HG03521 (cell line): ENCODE data around the gene SMYD2.

Experiments
- ATAC-seq: cut with Tn5 transposase; IDR thresholded peaks from one replicate; pipeline ENCODE4 v1.9.1; 2021; ENCODE audit warnings: mild to moderate bottlenecking, moderate library complexity; ENCODE audit not compliant: unreplicated experiment

Gene SMYD2

GRCh38 chr1:214384373-214385079 lies 103.6 kb downstream of the SMYD2 start:
- no peak for ATAC-seq

- no peak for ATAC-seq
Measured at GRCh38 chr1:214385428-214385827, 104.5 kb downstream of the SMYD2 start.

DNA sequence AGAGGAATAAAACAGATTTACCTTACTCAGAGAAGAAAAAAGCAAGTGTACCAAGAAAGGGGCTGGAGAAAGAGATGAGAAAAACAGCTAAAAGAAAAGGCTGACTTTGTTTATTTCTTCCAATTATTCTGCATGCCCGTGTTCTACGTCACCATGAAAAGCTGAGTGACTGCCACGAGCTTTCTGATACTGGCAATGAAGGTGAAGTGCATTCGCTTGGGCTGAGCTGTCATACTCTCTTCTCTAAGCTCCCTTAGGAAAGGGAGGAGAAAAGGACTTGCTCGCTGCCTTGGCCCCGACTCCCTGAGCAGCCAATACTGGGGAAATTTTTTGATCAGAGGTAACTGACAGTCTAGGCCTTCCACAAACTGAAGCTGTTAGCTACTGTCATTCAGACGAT lies 105.4 kb downstream of the SMYD2 start:
- ATAC-seq: no peak
